GM19438 (cell line): ENCODE measurements around the gene STON2.
"Not testable (repeated sequence)": the region's sequence is repeated elsewhere in the genome, so short reads cannot be mapped to it uniquely, and the experiment has no call there.

Experiments used
- ATAC-seq: cut with Tn5 transposase; IDR thresholded peaks from one replicate; pipeline ENCODE4 v1.9.1; 2021; ENCODE audit warnings: low read depth; ENCODE audit not compliant: unreplicated experiment

Gene STON2

DNA sequence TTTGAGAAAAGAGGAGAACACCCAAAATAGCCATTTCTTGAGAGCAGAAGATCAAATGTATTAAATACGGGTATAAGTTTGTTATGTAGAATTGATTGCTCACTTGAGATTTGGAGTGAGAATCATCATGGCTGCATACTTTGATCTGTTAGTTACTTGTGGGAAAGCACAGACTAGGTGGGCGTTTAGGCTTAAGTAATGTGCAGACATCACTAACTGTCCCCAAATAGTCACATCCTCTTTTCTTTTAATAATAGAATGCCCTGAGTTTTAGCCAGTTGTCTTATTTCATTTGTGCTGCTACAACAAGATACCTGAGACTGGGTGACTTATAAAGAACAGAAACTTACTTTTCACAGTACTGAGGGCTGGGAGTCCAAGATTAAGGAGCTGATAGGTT, 165.0 kb downstream of the STON2 start:
- ATAC-seq: no peak

DNA sequence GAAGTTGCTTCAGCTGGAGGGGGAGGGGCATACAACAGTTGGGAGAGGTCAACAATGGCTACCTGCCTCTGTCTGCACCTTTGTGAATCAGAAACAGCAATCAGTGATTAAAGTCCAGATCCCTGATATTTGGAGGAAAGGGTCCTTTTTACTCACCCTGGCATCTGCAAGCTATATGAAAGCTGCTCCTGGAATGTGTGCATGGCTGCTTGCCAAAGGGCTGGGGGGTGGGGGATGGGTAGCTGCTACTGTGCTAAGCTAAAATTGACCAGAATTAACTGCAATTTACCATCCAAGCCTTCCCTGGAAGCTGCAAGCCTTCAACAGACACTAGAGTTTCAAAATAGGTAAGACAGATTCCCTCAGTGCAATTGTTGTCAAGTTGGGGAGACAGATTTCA, 165.8 kb downstream of the STON2 start:
- ATAC-seq: no peak

DNA sequence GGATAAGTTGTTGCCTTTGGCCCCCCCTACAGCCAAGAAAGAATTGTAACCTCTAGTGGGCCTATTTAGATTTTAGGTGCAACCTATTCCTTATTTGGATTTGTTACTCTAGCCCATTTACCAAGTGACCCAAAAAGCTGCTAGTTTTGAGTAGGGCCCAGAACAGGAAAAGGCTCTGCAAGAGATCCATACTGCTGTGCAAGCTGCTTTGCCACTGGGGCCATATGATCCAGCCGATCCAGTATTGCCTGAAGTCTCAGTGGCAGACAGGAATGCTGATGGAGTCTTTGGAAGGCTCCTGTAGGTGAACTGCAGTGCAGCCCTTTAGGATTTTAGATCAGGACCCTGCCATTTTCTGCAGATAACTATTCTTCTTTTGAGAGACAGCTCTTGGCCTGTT, 166.5 kb downstream of the STON2 start:
- ATAC-seq: no peak

GRCh38 chr14:81231540-81231939, 168.6 kb downstream of the STON2 start:
- no peak for ATAC-seq

DNA sequence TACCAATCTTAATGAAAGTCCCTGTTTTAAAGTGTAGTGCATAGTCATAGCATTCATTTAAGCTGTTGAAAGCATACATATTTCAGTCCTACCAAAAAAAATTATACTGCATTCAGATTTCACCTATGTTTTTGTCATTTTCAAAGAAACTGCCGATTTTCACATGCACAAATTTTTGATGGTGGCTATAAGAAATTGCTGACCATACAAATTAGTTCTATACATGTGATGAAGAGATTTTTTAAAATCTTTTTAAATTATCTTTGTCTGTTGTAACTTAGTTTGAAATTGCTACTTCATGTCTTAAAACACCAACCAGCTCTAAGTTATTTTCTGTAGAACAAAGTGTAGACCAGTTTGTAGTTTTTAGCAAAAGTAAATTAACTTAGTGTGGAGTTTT, 175.9 kb downstream of the STON2 start:
- no peak for ATAC-seq

GRCh38 chr14:81223788-81224187, 176.3 kb downstream of the STON2 start:
- ATAC-seq: not testable (repeated sequence)

DNA sequence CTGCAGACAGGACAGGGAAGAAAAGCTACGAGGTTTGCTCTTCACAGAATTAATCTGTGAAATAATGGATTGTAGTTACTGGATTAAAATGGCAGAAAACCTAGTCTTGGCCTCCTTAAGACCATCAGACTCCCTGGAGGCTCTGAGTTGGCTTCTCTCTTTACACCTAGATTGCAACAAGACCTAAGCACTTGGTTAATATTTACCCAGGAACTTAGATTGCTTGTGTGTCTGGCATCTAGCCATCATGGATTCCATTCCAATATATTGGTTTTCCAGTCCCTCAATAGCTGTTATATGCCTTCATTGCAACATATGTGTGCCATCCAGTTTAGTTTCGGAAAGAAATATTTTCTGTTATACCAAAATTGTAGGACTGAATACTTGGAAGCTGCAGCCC, 177.4 kb downstream of the STON2 start:
- no peak for ATAC-seq

DNA sequence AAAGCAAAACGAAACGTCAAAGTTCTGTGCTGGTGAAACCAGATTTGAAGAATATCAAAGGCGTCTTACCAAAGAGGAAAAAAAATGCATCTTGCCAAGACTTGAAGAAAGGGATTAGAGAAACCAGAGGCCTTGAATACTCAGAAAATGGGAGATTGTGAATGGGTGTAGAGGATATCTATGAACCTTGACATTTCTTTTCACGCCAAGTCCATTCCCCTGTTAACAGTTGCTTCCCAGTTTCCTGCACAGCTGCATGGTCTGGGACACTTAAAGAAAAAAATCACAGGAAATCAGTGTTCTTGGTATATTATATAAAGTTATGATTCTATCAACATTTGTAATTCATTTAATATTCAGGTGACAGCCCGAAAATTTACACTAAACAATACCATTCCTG, 178.0 kb downstream of the STON2 start:
- no peak for ATAC-seq

- no peak for ATAC-seq
Measured at GRCh38 chr14:81221579-81222102, 178.5 kb downstream of the STON2 start.

GRCh38 chr14:81220830-81221578, 179.1 kb downstream of the STON2 start, which contains the start of gene GTF2A1:
Gene GTF2A1 (minus strand): TSS chr14:81220959. CDS start chr14:81220518, 441 bp downstream.
- peak; percentile 68 for ATAC-seq

DNA sequence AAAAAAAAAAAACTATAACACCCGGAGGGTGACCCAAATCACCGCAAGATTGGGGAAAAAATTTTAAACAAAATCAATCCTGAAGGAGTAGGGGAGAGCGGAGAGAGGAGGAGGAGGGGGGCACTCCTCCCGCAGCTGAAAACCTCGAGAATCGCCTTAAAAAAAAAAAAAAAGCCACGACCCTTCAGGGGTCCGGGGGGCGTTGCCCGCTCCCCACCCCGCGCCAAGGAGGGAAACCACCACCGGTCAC, 179.6 kb downstream of the STON2 start:
- ATAC-seq: no peak

DNA sequence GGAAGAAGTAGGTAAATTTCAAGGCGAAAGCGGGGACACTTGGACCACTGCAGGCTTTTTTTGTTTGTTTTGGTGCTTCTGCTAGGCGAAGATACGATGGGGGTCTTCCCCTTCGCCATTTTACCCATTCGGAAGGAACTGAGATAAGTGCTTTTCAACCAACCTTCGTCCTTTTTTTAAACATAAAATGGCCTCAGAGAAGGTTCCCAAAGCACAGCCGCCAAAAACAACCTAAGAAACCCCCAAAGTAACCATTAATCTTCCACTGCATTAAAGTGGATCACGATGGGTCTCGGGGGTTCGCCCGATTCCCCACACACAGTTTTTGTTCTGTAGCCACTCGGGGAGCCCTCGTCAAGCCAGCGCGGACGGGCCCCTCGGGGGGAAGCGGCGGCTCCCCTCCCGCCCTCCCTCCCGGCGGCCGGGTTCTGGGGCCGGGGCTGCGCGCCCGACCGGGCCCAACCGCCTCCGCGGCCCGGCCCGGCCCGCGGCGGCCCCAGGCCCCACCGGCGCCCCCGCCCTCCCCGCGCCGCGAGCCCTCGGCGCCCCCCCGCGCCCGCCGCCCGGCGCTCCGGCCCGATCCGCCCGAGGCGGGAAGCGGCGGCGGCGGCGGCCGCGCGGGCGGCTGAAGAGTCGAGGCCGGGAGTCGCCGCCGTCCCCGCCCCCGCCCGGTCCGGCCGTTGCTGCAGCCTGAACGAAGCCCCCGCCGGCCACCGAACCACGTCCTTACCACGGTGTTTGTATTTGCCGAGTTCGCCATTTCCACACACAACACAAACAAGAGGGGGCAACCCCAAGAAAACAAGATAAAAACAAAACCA, 180.2 kb downstream of the STON2 start:
- no peak for ATAC-seq

- ATAC-seq: peak; percentile 56
Measured at GRCh38 chr14:81219210-81219758, 180.8 kb downstream of the STON2 start.

DNA sequence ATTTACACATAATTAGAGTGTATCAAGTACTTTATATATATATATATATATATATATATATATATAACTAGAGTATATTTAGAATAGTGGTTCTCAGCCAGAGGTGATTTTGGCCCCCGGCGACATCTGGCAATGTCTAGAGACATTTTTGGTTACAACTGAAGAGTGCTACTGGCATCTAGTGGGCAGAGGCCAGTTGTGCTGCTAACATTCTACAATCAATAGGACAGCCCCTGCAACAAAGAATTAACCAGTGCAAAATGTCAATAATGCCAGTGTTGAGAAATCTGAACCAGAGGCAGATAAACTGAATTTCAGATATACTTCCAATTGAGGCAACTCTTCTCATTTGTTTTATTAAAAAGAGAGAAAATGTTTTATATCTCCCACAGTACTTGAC, 188.3 kb downstream of the STON2 start:
- ATAC-seq: peak; percentile 63
